Neutrophil (primary cell): Measurements from ENCODE around the gene ARL8B.
"Not testable (repeated sequence)": the region's sequence is repeated elsewhere in the genome, so short reads cannot be mapped to it uniquely, and the experiment has no call there.

Source experiments
- H3K27ac ChIP-seq: fragments of 200-600 bp; sonication (generic); 2 replicates; pipeline ENCODE4 v1.5.1; 2016; ENCODE audit warnings: mild to moderate bottlenecking, moderate library complexity
- H3K27me3 ChIP-seq: fragments of 200-600 bp; sonication (generic); 2 replicates; pipeline ENCODE4 v1.6.0; 2016; ENCODE audit warnings: mild to moderate bottlenecking
- H3K36me3 ChIP-seq: fragments of 200-600 bp; sonication (generic); 2 replicates; pipeline ENCODE4 v1.5.1; 2017
- H3K4me1 ChIP-seq, 2 experiments: fragments of 200-600 bp in 1 of 2; sonication (generic) in 1 of 2; 1 replicate in 1 of 2; 2 replicates in 1 of 2; pipeline versions ENCODE4 v1.5.1 to v1.6.1; 2013 to 2016; ENCODE audit warnings: low read depth in 1 of 2, low read length in 1 of 2, mild to moderate bottlenecking in 1 of 2, moderate library complexity in 1 of 2; ENCODE audit not compliant: control insufficient read depth in 1 of 2, insufficient read depth in 1 of 2
- H3K4me3 ChIP-seq, 2 experiments: fragments of 200-600 bp in 1 of 2; sonication (generic) in 1 of 2; 1 replicate in 1 of 2; 2 replicates in 1 of 2; pipeline ENCODE4 v1.5.1; 2013 to 2016; ENCODE audit warnings: low read depth in 1 of 2, low read length in 1 of 2, mild to moderate bottlenecking in 1 of 2, moderate library complexity in 1 of 2
- H3K9me3 ChIP-seq: fragments of 200-600 bp; sonication (generic); 2 replicates; pipeline ENCODE4 v1.5.1; 2016
- TF ChIP-seq, protein P1 (sequence below): fragments of 200-600 bp; sonication (generic); IDR thresholded peaks from 2 replicates; pipeline ENCODE4 v1.5.1; 2016; ENCODE audit warnings: antibody characterized with exemption

The ARL8B gene

DNA sequence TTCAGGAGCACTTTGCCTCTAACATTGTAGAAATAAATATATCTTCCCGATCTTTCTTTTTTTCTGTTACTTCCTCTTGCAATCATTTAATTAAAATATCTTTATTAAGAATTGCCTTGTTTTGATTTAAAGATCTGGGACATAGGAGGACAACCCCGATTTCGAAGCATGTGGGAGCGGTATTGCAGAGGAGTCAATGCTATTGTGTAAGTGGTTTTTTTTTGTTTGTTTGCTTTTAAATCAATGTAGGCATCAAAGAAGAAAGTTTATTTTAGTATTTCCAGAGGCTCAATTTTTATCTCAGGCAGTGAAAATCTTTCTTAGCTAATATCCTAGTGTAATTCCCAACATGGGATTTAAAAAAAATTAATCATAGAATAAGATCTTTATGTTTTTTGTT lies 49.9 kb downstream of the ARL8B start:
- Histone ChIP-seq H3K27ac (no peak overlapping the region), H3K4me1 (peaks cover 12 to 19% of the 10 kb centered on the region in 2 experiments), H3K36me3 (peaks cover 56% of the 10 kb centered on the region), H3K9me3 (no peaks in the 10 kb centered on the region), H3K4me3 (no peak overlapping the region), H3K27me3 (no peaks in the 10 kb centered on the region)
- TF ChIP-seq, protein P1, sequence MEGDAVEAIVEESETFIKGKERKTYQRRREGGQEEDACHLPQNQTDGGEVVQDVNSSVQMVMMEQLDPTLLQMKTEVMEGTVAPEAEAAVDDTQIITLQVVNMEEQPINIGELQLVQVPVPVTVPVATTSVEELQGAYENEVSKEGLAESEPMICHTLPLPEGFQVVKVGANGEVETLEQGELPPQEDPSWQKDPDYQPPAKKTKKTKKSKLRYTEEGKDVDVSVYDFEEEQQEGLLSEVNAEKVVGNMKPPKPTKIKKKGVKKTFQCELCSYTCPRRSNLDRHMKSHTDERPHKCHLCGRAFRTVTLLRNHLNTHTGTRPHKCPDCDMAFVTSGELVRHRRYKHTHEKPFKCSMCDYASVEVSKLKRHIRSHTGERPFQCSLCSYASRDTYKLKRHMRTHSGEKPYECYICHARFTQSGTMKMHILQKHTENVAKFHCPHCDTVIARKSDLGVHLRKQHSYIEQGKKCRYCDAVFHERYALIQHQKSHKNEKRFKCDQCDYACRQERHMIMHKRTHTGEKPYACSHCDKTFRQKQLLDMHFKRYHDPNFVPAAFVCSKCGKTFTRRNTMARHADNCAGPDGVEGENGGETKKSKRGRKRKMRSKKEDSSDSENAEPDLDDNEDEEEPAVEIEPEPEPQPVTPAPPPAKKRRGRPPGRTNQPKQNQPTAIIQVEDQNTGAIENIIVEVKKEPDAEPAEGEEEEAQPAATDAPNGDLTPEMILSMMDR = no peak

DNA sequence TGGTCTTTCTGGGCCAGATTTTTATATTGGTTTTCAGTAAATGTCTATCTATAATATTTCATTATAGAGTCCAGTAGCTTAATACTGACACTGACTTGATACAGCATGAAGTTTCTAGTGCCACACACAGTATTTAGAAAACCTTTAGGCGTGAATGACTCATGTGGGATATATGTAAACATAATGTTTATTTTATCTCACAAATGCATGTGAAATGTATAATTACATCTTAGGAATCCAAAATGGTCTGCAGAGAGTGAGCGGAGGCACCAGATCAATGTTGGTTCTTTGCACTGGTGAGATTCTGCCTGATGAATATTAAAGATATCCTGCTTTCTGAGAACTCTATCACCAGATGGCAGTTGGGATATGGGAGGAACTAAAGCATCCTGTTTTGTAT lies 56.9 kb downstream of the ARL8B start:
- peaks cover 64% of the 10 kb centered on the region for H3K36me3 ChIP-seq
- not testable (repeated sequence) for H3K4me3 ChIP-seq, H3K9me3 ChIP-seq, H3K27ac ChIP-seq, H3K27me3 ChIP-seq
- peaks cover 25 to 26% of the 10 kb centered on the region in 2 experiments for H3K4me1 ChIP-seq

DNA sequence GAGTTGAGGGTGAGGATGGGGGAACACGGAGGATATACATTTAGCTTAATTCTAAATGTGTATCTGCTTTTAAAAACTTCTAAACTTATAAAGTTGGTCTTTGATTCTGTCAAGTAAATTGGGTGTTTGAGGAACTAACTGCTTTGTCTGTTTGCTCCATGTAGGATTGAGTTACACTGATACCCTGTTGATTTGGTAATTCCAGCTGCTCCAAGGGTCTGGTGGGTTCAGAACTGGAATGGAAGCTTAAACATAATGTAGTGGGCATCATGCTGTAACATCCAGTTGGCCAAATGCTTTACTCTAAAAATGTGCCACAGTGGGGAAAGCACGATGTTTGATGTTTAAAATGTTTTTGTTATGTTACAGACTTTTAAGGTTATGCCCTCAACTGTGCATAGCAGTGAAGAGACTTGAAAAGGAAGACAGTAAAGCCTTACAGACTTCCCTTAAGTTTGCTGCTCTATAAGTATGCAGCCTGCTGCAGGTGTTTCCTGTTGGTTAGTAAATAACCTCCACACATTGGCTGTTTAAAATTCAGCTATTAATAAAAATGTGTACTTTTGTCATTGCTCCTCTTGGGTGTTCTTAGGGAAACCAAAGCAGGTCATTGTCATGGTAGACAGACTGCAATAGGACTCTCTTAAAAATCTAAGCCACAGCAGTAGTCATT lies 59.5 kb downstream of the ARL8B start:
- H3K36me3 ChIP-seq = peaks cover 41% of the 10 kb centered on the region
- H3K4me1 ChIP-seq = peaks cover 51 to 52% of the 10 kb centered on the region in 2 experiments
- TF ChIP-seq, protein P1 = no peak
- H3K9me3 ChIP-seq = no peaks in the 10 kb centered on the region
- peak overlapping the region; percentile 58 for H3K27ac ChIP-seq
- no peaks in the 10 kb centered on the region for H3K27me3 ChIP-seq
- H3K4me3 ChIP-seq = no peak overlapping the region

DNA sequence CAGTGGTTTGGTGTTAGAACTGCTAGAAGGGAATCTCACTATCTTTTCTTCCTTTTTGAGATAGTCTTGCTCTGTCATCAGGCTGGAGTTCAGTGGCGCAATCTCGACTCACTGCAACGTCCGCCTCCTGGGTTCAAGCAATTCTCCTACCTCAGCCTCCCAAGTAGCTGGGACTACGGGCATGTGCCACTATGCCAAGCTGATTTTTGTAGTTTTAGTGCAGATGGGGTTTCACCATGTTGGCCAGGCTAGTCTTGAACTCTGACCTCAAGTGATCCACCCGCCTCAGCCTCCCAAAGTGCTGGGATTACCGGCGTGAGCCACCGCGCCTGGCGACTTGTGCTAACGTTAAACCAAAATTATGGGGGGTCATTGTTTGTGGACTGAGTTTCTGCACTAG lies 61.6 kb downstream of the ARL8B start:
- Histone ChIP-seq H3K27ac (peak overlapping the region; percentile 99), H3K36me3 (peaks cover 23% of the 10 kb centered on the region), H3K4me3 (peak overlapping the region in 1 of 2 experiments; percentile 14), H3K4me1 (peaks cover 61 to 64% of the 10 kb centered on the region in 2 experiments)
- H3K27me3 ChIP-seq, H3K9me3 ChIP-seq: not testable (repeated sequence)

DNA sequence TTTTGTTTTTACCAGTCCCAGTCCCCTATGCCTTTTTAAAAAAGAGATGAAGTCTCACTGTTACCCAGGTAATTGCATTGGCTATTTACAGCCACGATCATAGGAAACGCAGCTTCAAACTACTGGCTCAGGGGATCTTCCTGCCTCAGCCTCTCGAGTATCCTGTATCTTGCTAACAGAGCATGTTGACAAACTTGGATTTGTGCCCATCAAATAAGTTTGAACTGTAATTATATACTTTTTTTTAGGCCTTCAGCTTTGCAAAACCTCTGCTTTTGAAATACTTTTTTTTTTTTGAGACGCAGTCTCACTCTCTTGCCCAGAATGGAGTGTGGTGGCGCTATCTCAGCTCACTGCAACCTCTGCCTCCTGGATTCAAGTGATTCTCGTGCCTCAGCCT lies 62.4 kb downstream of the ARL8B start:
- Histone ChIP-seq H3K9me3 (no peaks in the 10 kb centered on the region), H3K4me1 (peaks cover 69 to 72% of the 10 kb centered on the region in 2 experiments), H3K27me3 (no peaks in the 10 kb centered on the region), H3K36me3 (peaks cover 16% of the 10 kb centered on the region), H3K27ac (peak overlapping the region; percentile 99), H3K4me3 (peak overlapping the region in 1 of 2 experiments; percentile 14)
- TF ChIP-seq, protein P1 = no peak

DNA sequence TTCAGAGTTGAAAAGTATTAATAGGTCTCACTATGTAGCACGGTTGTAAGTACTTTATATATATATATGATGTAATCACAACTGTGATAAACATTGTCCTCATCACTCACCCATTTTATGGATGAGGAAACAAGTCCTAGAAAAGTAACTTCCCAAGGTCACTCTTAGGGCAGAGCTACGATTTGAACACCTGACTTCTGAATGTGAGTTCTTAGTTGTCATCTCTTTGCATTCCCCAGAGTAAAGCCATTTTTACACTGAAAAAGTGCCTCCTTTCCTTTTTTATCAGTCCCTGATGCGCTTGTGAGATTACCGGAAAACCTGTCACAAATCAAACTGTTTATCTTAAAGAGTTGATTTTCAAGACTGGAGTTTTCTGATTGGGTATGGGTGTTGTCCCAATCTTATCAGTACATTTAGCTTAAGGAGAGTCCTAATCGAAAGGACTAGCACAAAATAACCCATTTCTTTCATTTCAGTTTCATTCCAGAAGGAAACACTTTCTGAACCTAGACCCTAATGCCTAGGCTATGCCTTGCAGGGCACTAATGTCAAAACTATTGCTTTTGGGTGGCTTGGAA lies 63.1 kb downstream of the ARL8B start:
- no peaks in the 10 kb centered on the region for H3K9me3 ChIP-seq
- TF ChIP-seq, protein P1 = no peak
- peak overlapping the region; percentile 99 for H3K27ac ChIP-seq
- H3K4me3 ChIP-seq = no peak overlapping the region
- H3K4me1 ChIP-seq = peaks cover 76 to 78% of the 10 kb centered on the region in 2 experiments
- peaks cover 10% of the 10 kb centered on the region for H3K36me3 ChIP-seq
- H3K27me3 ChIP-seq = no peaks in the 10 kb centered on the region
